NK-92 (cell line): ENCODE results near the gene CFD.
"Not testable (repeated sequence)": the region's sequence is repeated elsewhere in the genome, so short reads cannot be mapped to it uniquely, and the experiment has no call there.

Experiments used
- DNase-seq: peaks from one replicate; lab custom pipeline; 2025; ENCODE audit not compliant: unreplicated experiment; lab: John Stamatoyannopoulos, UW

The CFD gene

GRCh38 chr19:887599-887998 is 28.1 kb downstream of the CFD start:
- no peak for DNase-seq

GRCh38 chr19:888581-889385 is 29.3 kb downstream of the CFD start:
- DNase-seq: no peak

- no peak for DNase-seq
Measured at GRCh38 chr19:889662-890295, 30.3 kb downstream of the CFD start.

GRCh38 chr19:890831-891230 is 31.4 kb downstream of the CFD start:
- no peak for DNase-seq

- not testable (repeated sequence) for DNase-seq
Measured at GRCh38 chr19:891421-892200, 32.1 kb downstream of the CFD start.

GRCh38 chr19:892243-892893 is 32.9 kb downstream of the CFD start:
- DNase-seq: no peak

- DNase-seq: no peak
Measured at GRCh38 chr19:892894-893689, 33.6 kb downstream of the CFD start, which contains the start of the genes MED16 and RNU6-9. MED16 (minus strand) TSS chr19:893187; CDS start chr19:891131, 2,056 bp downstream. RNU6-9 (plus strand) TSS chr19:893484.

GRCh38 chr19:896434-896833 is 37.0 kb downstream of the CFD start:
- DNase-seq: no peak

GRCh38 chr19:896999-897398 is 37.5 kb downstream of the CFD start:
- no peak for DNase-seq

GRCh38 chr19:897442-898039 is 38.1 kb downstream of the CFD start:
- DNase-seq: no peak

GRCh38 chr19:898663-899062 is 39.2 kb downstream of the CFD start:
- no peak for DNase-seq

GRCh38 chr19:899336-900042 is 40.0 kb downstream of the CFD start:
- DNase-seq: no peak

GRCh38 chr19:900043-900301 is 40.5 kb downstream of the CFD start:
- no peak for DNase-seq

- no peak for DNase-seq
Measured at GRCh38 chr19:900302-901111, 41.0 kb downstream of the CFD start.

GRCh38 chr19:901216-902092 is 42.0 kb downstream of the CFD start:
- DNase-seq: no peak

GRCh38 chr19:902093-902370 is 42.6 kb downstream of the CFD start:
- DNase-seq: no peak

GRCh38 chr19:902446-903226 is 43.2 kb downstream of the CFD start:
- no peak for DNase-seq
